ENCODE data around the gene GNPDA1.

Gene GNPDA1

GRCh38 chr5:141968914-141969608 is 43.8 kb downstream of the GNPDA1 start, which contains the start of gene RNF14:
Gene RNF14, plus strand, starts transcription at chr5:141969105. Its CDS starts 4,484 bp downstream, at chr5:141973589.
- peak; percentile 95 for DNase-seq
- Histone ChIP-seq H2AFZ (ENCODE audit: low read depth, low read length) (peak within 1 kb of the TSS; percentile 97), H3K79me2 (ENCODE audit: insufficient read depth, low read length) (peaks cover 38% of the 10 kb centered on the region), H3K9me3 (ENCODE audit: insufficient read depth, low read length, severe bottlenecking) (no peaks in the 10 kb centered on the region), H3K36me3 (ENCODE audit: insufficient read depth, low read length) (peaks cover 24% of the 10 kb centered on the region), H3K4me2 (ENCODE audit: insufficient read depth, low read length) (peak within 1 kb of the TSS; percentile 91), H4K20me1 (ENCODE audit: insufficient read depth, low read length) (no peaks in the 10 kb centered on the region), H3K27ac (ENCODE audit: low read length) (peak within 1 kb of the TSS; percentile 97), H3K4me1 (ENCODE audit: insufficient read depth, low read length) (peaks cover 23% of the 10 kb centered on the region), H3K9ac (ENCODE audit: low read depth, low read length) (peak within 1 kb of the TSS; percentile 98), H3K4me3 (ENCODE audit: low read depth in 1 of 2, low read length in 2 of 2) (peak within 1 kb of the TSS; percentile 92 to 94), H3K27me3 (ENCODE audit: insufficient read depth, low read length, poor library complexity) (no peaks in the 10 kb centered on the region)
- ATAC-seq (ENCODE audit: insufficient read depth, low read depth) = peak; percentile 96
- peak; percentile 96 for TF ChIP-seq CTCF (IDR thresholded peaks at IDR 0.05; ENCODE audit: borderline replicate concordance, extremely low read depth, low read length, poor library complexity, severe bottlenecking)
- TF ChIP-seq EZH2 (IDR thresholded peaks at IDR 0.05; ENCODE audit: borderline replicate concordance, low read depth, low read length, severe bottlenecking) = no peak

- DNase-seq = no peak
- Histone ChIP-seq H3K4me2 (ENCODE audit: insufficient read depth, low read length) (no peak overlapping the region), H3K9ac (ENCODE audit: low read depth, low read length) (no peak overlapping the region), H3K27ac (ENCODE audit: low read length) (no peak overlapping the region), H3K36me3 (ENCODE audit: insufficient read depth, low read length) (peaks cover 12% of the 10 kb centered on the region), H2AFZ (ENCODE audit: low read depth, low read length) (no peak overlapping the region), H3K27me3 (ENCODE audit: insufficient read depth, low read length, poor library complexity) (no peaks in the 10 kb centered on the region), H3K9me3 (ENCODE audit: insufficient read depth, low read length, severe bottlenecking) (no peaks in the 10 kb centered on the region), H3K4me3 (ENCODE audit: low read depth in 1 of 2, low read length in 2 of 2) (no peak overlapping the region), H3K4me1 (ENCODE audit: insufficient read depth, low read length) (peaks cover 20% of the 10 kb centered on the region), H3K79me2 (ENCODE audit: insufficient read depth, low read length) (peaks cover 27% of the 10 kb centered on the region), H4K20me1 (ENCODE audit: insufficient read depth, low read length) (no peaks in the 10 kb centered on the region)
- no peak for TF ChIP-seq EZH2 (IDR thresholded peaks at IDR 0.05; ENCODE audit: borderline replicate concordance, low read depth, low read length, severe bottlenecking)
- TF ChIP-seq CTCF (IDR thresholded peaks at IDR 0.05; ENCODE audit: borderline replicate concordance, extremely low read depth, low read length, poor library complexity, severe bottlenecking) = no peak
- ATAC-seq (ENCODE audit: insufficient read depth, low read depth) = no peak
These were observed 45.9 kb downstream of the GNPDA1 start for GRCh38 chr5:141966963-141967333.

- H3K4me3 ChIP-seq (ENCODE audit: low read depth in 1 of 2, low read length in 2 of 2) = no peak overlapping the region
- H2AFZ ChIP-seq (ENCODE audit: low read depth, low read length) = no peak overlapping the region
- H3K27me3 ChIP-seq (ENCODE audit: insufficient read depth, low read length, poor library complexity) = no peaks in the 10 kb centered on the region
- H3K4me1 ChIP-seq (ENCODE audit: insufficient read depth, low read length) = peaks cover 23% of the 10 kb centered on the region
- DNase-seq (no peak), ATAC-seq (ENCODE audit: insufficient read depth, low read depth) (no peak)
- H3K9me3 ChIP-seq (ENCODE audit: insufficient read depth, low read length, severe bottlenecking) = no peaks in the 10 kb centered on the region
- H4K20me1 ChIP-seq (ENCODE audit: insufficient read depth, low read length) = no peaks in the 10 kb centered on the region
- no peak for TF ChIP-seq CTCF (IDR thresholded peaks at IDR 0.05; ENCODE audit: borderline replicate concordance, extremely low read depth, low read length, poor library complexity, severe bottlenecking)
- TF ChIP-seq EZH2 (IDR thresholded peaks at IDR 0.05; ENCODE audit: borderline replicate concordance, low read depth, low read length, severe bottlenecking) = no peak
- H3K36me3 ChIP-seq (ENCODE audit: insufficient read depth, low read length) = peaks cover 12% of the 10 kb centered on the region
- H3K27ac ChIP-seq (ENCODE audit: low read length) = no peak overlapping the region
- H3K4me2 ChIP-seq (ENCODE audit: insufficient read depth, low read length) = no peak overlapping the region
- H3K9ac ChIP-seq (ENCODE audit: low read depth, low read length) = no peak overlapping the region
- H3K79me2 ChIP-seq (ENCODE audit: insufficient read depth, low read length) = peaks cover 23% of the 10 kb centered on the region
These were observed 46.4 kb downstream of the GNPDA1 start for GRCh38 chr5:141966275-141966962.

Data from DND-41 (cell line).